IMR-90 (cell line): ENCODE data around the gene CACNG6. TPM values are rescaled to one million over a fixed set of nuclear protein-coding genes. Genes with fewer than 3 reads are reported as not detected.

Experiments
- ATAC-seq: fragments of 200-7000 bp; cut with Tn5 transposase; 2 replicates; pipeline ENCODE4 v1.9.1; 2020; ENCODE audit warnings: low read depth, mild to moderate bottlenecking, moderate library complexity
- BruUV-seq: library from RNA; stranded (reverse); fragments of 400-500 nt; replicated peaks from 2 replicates; lab custom pipeline; 2021; lab: Mats Ljungman, UMichigan
- CTCF ChIA-PET: fragments of 300-600 bp; formaldehyde crosslinking; extraction: SDS; loops from one replicate; lab custom pipeline; 2021; ENCODE audit warnings: antibody characterized with exemption; lab: Yijun Ruan, JAX
- POLR2A ChIA-PET: fragments of 300-600 bp; sonication (Branson Sonifier 250); formaldehyde crosslinking; loops from one replicate; lab custom pipeline; 2022; ENCODE audit warnings: antibody characterized with exemption; ENCODE audit not compliant: unreplicated experiment; lab: Charles Lee
- DNase-seq: peaks from one replicate; pipeline ENCODE4 v3.0.0; 2013
- H2AFZ ChIP-seq: replicated peaks from 2 replicates; pipeline ENCODE3; 2013; ENCODE audit warnings: low read length, mild to moderate bottlenecking; ENCODE audit not compliant: poor library complexity
- H2AK5ac ChIP-seq: 2 replicates; pipeline ENCODE4 v1.6.1; 2013; ENCODE audit warnings: low read depth, low read length, inconsistent platforms
- H2AK9ac ChIP-seq: replicated peaks from 2 replicates; pipeline ENCODE3; 2013; ENCODE audit warnings: mild to moderate bottlenecking, low read depth, low read length, moderate library complexity; ENCODE audit not compliant: poor library complexity
- H2BK120ac ChIP-seq: 2 replicates; pipeline ENCODE4 v1.6.1; 2013; ENCODE audit warnings: low read depth, low read length, inconsistent platforms
- H2BK15ac ChIP-seq: 3 replicates; pipeline ENCODE4 v1.6.1; 2013; ENCODE audit warnings: low read depth, low read length, inconsistent platforms
- H2BK20ac ChIP-seq: 2 replicates; pipeline ENCODE4 v1.6.1; 2013; ENCODE audit warnings: low read depth, mild to moderate bottlenecking, inconsistent platforms, low read length, moderate library complexity
- H2BK5ac ChIP-seq: 2 replicates; pipeline ENCODE4 v1.6.1; 2013; ENCODE audit warnings: mild to moderate bottlenecking, low read depth, low read length, inconsistent platforms; ENCODE audit not compliant: poor library complexity, severe bottlenecking
- H3K14ac ChIP-seq: replicated peaks from 2 replicates; pipeline ENCODE4 v1.6.1; 2013; ENCODE audit warnings: low read depth, low read length, inconsistent platforms
- H3K18ac ChIP-seq: 2 replicates; pipeline ENCODE4 v1.6.1; 2013; ENCODE audit warnings: low read depth, low read length, control low read depth
- H3K23ac ChIP-seq: 2 replicates; pipeline ENCODE4 v1.6.1; 2013; ENCODE audit warnings: low read depth, low read length, inconsistent platforms
- H3K27ac ChIP-seq: 2 replicates; pipeline ENCODE4 v1.5.1; 2013; ENCODE audit warnings: mild to moderate bottlenecking, control low read depth, low read length; ENCODE audit not compliant: insufficient read depth
- H3K27me3 ChIP-seq: 2 replicates; pipeline ENCODE4 v1.6.1; 2013; ENCODE audit warnings: low read length; ENCODE audit not compliant: control insufficient read depth, insufficient read depth
- H3K36me3 ChIP-seq: 2 replicates; pipeline ENCODE4 v1.6.1; 2013; ENCODE audit warnings: low read length, mixed read lengths; ENCODE audit not compliant: control insufficient read depth, insufficient read depth
- H3K4ac ChIP-seq: 2 replicates; pipeline ENCODE4 v1.6.1; 2013; ENCODE audit warnings: low read depth, low read length, inconsistent platforms
- H3K4me1 ChIP-seq: 2 replicates; pipeline ENCODE4 v1.6.1; 2013; ENCODE audit warnings: low read length, mixed read lengths; ENCODE audit not compliant: control insufficient read depth, insufficient read depth
- H3K4me2 ChIP-seq: 2 replicates; pipeline ENCODE4 v1.6.1; 2013; ENCODE audit warnings: low read depth, mild to moderate bottlenecking, control low read depth, low read length, moderate library complexity
- H3K4me3 ChIP-seq: 2 replicates; pipeline ENCODE4 v1.5.1; 2013; ENCODE audit warnings: low read depth, mild to moderate bottlenecking, control low read depth, low read length, moderate library complexity; ENCODE audit not compliant: insufficient read depth
- H3K56ac ChIP-seq: 2 replicates; pipeline ENCODE4 v1.6.1; 2013; ENCODE audit warnings: low read length, inconsistent platforms; ENCODE audit not compliant: insufficient read depth; ENCODE audit errors: extremely low read depth
- H3K79me1 ChIP-seq, 2 experiments: 2 replicates each; pipeline ENCODE4 v1.6.1; 2013; ENCODE audit warnings: low read length in 2 of 2, inconsistent platforms in 1 of 2, low read depth in 1 of 2
- H3K9ac ChIP-seq: 2 replicates; pipeline ENCODE4 v1.6.1; 2013; ENCODE audit warnings: low read depth, low read length, control low read depth
- H3K9me1 ChIP-seq: 2 replicates; pipeline ENCODE4 v1.6.1; 2013; ENCODE audit warnings: low read length, inconsistent platforms; ENCODE audit not compliant: insufficient read depth
- H3K9me3 ChIP-seq: 2 replicates; pipeline ENCODE4 v1.6.1; 2013; ENCODE audit warnings: low read length; ENCODE audit not compliant: control insufficient read depth, insufficient read depth
- H4K20me1 ChIP-seq: 2 replicates; pipeline ENCODE4 v1.6.1; 2013; ENCODE audit warnings: low read length, inconsistent platforms; ENCODE audit not compliant: insufficient read depth
- H4K5ac ChIP-seq: 2 replicates; pipeline ENCODE4 v1.6.1; 2013; ENCODE audit warnings: mild to moderate bottlenecking, low read depth, low read length, control low read depth
- H4K8ac ChIP-seq, 2 experiments: 2 replicates each; pipeline ENCODE4 v1.6.1; 2013; ENCODE audit warnings: low read depth in 2 of 2, low read length in 2 of 2, control low read depth in 1 of 2, inconsistent platforms in 1 of 2
- H4K91ac ChIP-seq: 2 replicates; pipeline ENCODE4 v1.6.1; 2013; ENCODE audit warnings: low read depth, low read length, inconsistent platforms; ENCODE audit not compliant: insufficient read depth
- CTCF ChIP-seq: conservative IDR thresholded peaks from 2 replicates; pipeline ENCODE4 v1.5.1; 2012; ENCODE audit warnings: mild to moderate bottlenecking, low read depth, low read length, improper control_type of control experiment
- FOS ChIP-seq: fragments of 150-350 bp; IDR thresholded peaks from 2 replicates; pipeline ENCODE4 v1.6.1; 2016; ENCODE audit warnings: low read depth, low read length
- RCOR1 ChIP-seq: IDR thresholded peaks from 2 replicates; pipeline ENCODE4 v1.6.1; 2012; ENCODE audit warnings: mild to moderate bottlenecking, low read length, improper control_type of control experiment; ENCODE audit not compliant: insufficient replicate concordance
- RFX5 ChIP-seq: IDR thresholded peaks from 2 replicates; pipeline ENCODE4 v1.8.0; 2012; ENCODE audit warnings: low read depth, mild to moderate bottlenecking, low read length, moderate library complexity
- USF2 ChIP-seq: fragments of 150-350 bp; IDR thresholded peaks from 2 replicates; pipeline ENCODE4 v1.6.1; 2017; ENCODE audit warnings: mild to moderate bottlenecking, antibody characterized with exemption, low read length, low read depth
- WGBS, 2 experiments: methylation state at CpG; one replicate each; pipeline versions ENCODE4 v1.1.5 to v1.1.7; 2013; ENCODE audit warnings: missing lambda C conversion rate in 2 of 2; ENCODE audit not compliant: insufficient read length in 1 of 2; ENCODE audit errors: extremely low coverage in 2 of 2; 5-methylcytosine and 5-hydroxymethylcytosine counted together
- dilution Hi-C: fragments of 300-500 bp; cut with HindIII; formaldehyde crosslinking; loops from one replicate; pipeline ENCODE4 v1.14.3; 2018; ENCODE audit warnings: low sequenced_read_pairs; ENCODE audit not compliant: unreplicated experiment
- in situ Hi-C: fragments of 300-500 bp; cut with MboI; formaldehyde crosslinking; loops from 3 replicates; pipeline ENCODE4 v1.14.3; 2019; ENCODE audit warnings: low sequenced_read_pairs, inconsistent platforms, mixed read lengths
- intact Hi-C: fragments of 100-400 bp; cut with micrococcal nuclease; formaldehyde crosslinking; loops from 2 replicates; pipeline ENCODE4 v1.10.0; 2022
- polyA plus RNA-seq, 3 experiments: library from polyadenylated mRNA; depleted of rRNA; stranded (reverse); fragments of >200 nt; gene quantifications; 2 replicates each; pipeline ENCODE4 v1.2.3, GENCODE V29; 2012; ENCODE audit warnings: low replicate concordance in 1 of 3
- total RNA-seq: library from RNA; depleted of rRNA; stranded (reverse); fragments of >200 nt; gene quantifications from 2 replicates; pipeline ENCODE4 v1.2.3, GENCODE V29; 2012

The CACNG6 gene
- total and polyA plus RNA-seq, 2 of the 4 experiments (the other 2 are of a cell fraction): not detected

- Histone ChIP-seq H3K4me2 (no peak overlapping the region), H2AK5ac (no peak overlapping the region), H3K4ac (no peak overlapping the region), H3K27me3 (no peaks in the 10 kb centered on the region), H2BK120ac (no peak overlapping the region), H2AK9ac (no peak overlapping the region), H2AFZ (no peak overlapping the region), H3K56ac (no peak overlapping the region), H4K20me1 (no peaks in the 10 kb centered on the region), H3K14ac (no peak overlapping the region), H3K36me3 (no peaks in the 10 kb centered on the region), H3K79me1 (no peaks in the 10 kb centered on the region), H3K9me1 (no peaks in the 10 kb centered on the region), H4K8ac (no peak overlapping the region), H2BK5ac (no peak overlapping the region), H3K27ac (no peak overlapping the region), H3K9me3 (no peaks in the 10 kb centered on the region), H3K4me3 (no peak overlapping the region), H4K91ac (no peak overlapping the region), H3K18ac (no peak overlapping the region), H3K23ac (no peak overlapping the region), H3K9ac (no peak overlapping the region), H4K5ac (no peak overlapping the region), H2BK15ac (no peak overlapping the region), H3K4me1 (no peaks in the 10 kb centered on the region), H2BK20ac (no peak overlapping the region)
- TF ChIP-seq CTCF (no peak), RFX5 (no peak), FOS (no peak), RCOR1 (no peak), USF2 (no peak)
- no TSS peak for BruUV-seq
- intact Hi-C loops (no loop called here), in situ Hi-C loops (no loop called here), dilution Hi-C loops (no loop called here)
- ChIA-PET POLR2A (no interaction called here), CTCF (no interaction called here)
- DNase-seq (no peak), ATAC-seq (no peak)
- no CpG with 5 or more reads among the region's 4 CpGs for WGBS, 2 experiments
Observed at GRCh38 chr19:54040003-54040402, 48.6 kb downstream of the CACNG6 start.
